ENCODE data around the gene NCK2.

GRCh38 chr2:105872142-105872728 is 127.5 kb downstream of the NCK2 start:
- TF ChIP-seq CTCF (CRISPR knock-in tag; IDR thresholded peaks at IDR 0.05) (no peak), RFX5 (IDR thresholded peaks at IDR 0.05; ENCODE audit: low read depth, low read length) (no peak), ATF2 (CRISPR knock-in tag; IDR thresholded peaks at IDR 0.05) (no peak), CEBPB (IDR thresholded peaks at IDR 0.05; ENCODE audit: borderline replicate concordance, low read depth, low read length) (no peak), MAX (IDR thresholded peaks at IDR 0.05) (no peak)

Measured in HepG2 (cell line).